ENCODE results near the gene MGARP.

MGARP gene

DNA sequence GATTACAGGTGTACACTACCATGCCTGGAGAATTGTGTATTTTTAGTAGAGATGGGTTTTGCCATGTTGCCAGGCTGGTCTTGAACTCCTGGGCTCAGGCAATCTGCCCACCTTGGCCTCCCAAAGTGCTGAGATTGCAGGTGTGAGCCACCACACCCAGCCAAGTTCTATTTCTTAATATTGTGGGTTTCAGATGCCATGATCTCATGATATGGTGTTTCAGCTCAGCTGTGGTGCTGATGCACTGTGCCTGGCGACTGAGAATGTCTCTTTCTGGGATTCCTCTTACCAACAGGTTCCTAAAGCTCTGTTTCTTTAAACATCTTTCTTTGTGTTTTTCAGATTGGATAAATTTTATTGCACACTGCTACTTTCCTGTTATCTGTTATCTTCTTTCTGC is 39.5 kb upstream of the MGARP start:
- Histone ChIP-seq H3K4me1 (ENCODE audit: low read depth, poor library complexity, severe bottlenecking) (peaks cover 87% of the 10 kb centered on the region), H3K9ac (no peak overlapping the region), H3K27me3 (ENCODE audit: insufficient read depth, low read depth) (no peaks in the 10 kb centered on the region), H3K4me3 (IDR thresholded peaks at IDR 0.05; ENCODE audit: insufficient read depth, low read depth, low read length) (no peak overlapping the region), H3K4me2 (peak overlapping the region; percentile 18), H3K36me3 (ENCODE audit: insufficient read depth) (no peaks in the 10 kb centered on the region), H4K20me1 (ENCODE audit: insufficient read depth) (peaks cover 35% of the 10 kb centered on the region), H2AFZ (ENCODE audit: low read depth) (no peak overlapping the region), H3K79me2 (ENCODE audit: insufficient read depth, low read depth) (peaks cover 100% of the 10 kb centered on the region), H3K27ac (peak overlapping the region; percentile 31)
- TF ChIP-seq, protein P1, sequence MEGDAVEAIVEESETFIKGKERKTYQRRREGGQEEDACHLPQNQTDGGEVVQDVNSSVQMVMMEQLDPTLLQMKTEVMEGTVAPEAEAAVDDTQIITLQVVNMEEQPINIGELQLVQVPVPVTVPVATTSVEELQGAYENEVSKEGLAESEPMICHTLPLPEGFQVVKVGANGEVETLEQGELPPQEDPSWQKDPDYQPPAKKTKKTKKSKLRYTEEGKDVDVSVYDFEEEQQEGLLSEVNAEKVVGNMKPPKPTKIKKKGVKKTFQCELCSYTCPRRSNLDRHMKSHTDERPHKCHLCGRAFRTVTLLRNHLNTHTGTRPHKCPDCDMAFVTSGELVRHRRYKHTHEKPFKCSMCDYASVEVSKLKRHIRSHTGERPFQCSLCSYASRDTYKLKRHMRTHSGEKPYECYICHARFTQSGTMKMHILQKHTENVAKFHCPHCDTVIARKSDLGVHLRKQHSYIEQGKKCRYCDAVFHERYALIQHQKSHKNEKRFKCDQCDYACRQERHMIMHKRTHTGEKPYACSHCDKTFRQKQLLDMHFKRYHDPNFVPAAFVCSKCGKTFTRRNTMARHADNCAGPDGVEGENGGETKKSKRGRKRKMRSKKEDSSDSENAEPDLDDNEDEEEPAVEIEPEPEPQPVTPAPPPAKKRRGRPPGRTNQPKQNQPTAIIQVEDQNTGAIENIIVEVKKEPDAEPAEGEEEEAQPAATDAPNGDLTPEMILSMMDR (conservative IDR thresholded peaks at IDR 0.05; ENCODE audit: low read depth, low read length) = no peak

DNA sequence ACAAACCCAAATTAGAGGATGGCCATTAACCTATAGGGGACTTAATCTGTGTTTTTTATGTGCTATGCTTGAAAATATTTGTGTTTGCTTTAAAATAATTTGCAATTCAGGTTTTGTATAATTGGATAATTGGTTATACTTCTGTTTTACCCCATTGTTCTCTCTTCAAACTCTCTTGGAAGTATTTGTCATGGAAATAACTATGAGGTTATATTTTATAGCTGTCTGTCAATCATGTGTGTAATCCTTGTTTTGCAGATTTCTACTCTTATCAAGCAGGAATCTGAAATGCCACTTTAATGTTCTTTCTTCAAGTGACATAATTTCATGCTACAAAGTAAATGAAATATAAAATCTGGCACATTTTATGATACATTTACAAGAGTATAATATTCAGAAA is 37.6 kb upstream of the MGARP start:
- Histone ChIP-seq H3K4me2 (no peak overlapping the region), H3K4me1 (ENCODE audit: low read depth, poor library complexity, severe bottlenecking) (peaks cover 88% of the 10 kb centered on the region), H3K27ac (no peak overlapping the region), H3K79me2 (ENCODE audit: insufficient read depth, low read depth) (peaks cover 100% of the 10 kb centered on the region), H3K36me3 (ENCODE audit: insufficient read depth) (no peaks in the 10 kb centered on the region), H3K4me3 (IDR thresholded peaks at IDR 0.05; ENCODE audit: insufficient read depth, low read depth, low read length) (no peak overlapping the region), H3K27me3 (ENCODE audit: insufficient read depth, low read depth) (no peaks in the 10 kb centered on the region), H2AFZ (ENCODE audit: low read depth) (no peak overlapping the region), H3K9ac (no peak overlapping the region), H4K20me1 (ENCODE audit: insufficient read depth) (peaks cover 45% of the 10 kb centered on the region)
- TF ChIP-seq, protein P1 (conservative IDR thresholded peaks at IDR 0.05; ENCODE audit: low read depth, low read length) = no peak

DNA sequence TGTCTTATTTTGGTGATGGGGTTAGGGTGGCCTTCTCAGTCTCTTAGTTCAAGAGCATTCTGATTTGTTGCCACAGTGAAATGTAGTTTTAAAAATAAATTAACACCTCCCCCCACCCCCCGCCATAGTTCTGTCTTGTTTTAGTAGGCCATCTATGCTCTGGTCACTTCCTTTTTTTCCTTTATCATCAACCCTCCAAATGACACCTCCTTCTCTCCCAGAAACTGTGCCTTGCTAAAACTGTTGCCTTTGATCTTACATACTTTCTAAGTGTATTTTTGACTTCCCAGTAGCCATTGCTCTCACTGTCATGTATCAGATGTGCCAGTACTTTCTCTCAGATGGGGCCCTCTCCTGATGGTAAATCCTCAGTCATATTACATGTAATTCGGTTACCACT is 36.7 kb upstream of the MGARP start:
- TF ChIP-seq, protein P1 (conservative IDR thresholded peaks at IDR 0.05; ENCODE audit: low read depth, low read length) = no peak
- Histone ChIP-seq H3K27me3 (ENCODE audit: insufficient read depth, low read depth) (no peaks in the 10 kb centered on the region), H3K79me2 (ENCODE audit: insufficient read depth, low read depth) (peaks cover 100% of the 10 kb centered on the region), H3K36me3 (ENCODE audit: insufficient read depth) (no peaks in the 10 kb centered on the region), H3K9ac (no peak overlapping the region), H3K4me3 (IDR thresholded peaks at IDR 0.05; ENCODE audit: insufficient read depth, low read depth, low read length) (no peak overlapping the region), H3K27ac (no peak overlapping the region), H3K4me2 (no peak overlapping the region), H3K4me1 (ENCODE audit: low read depth, poor library complexity, severe bottlenecking) (peaks cover 88% of the 10 kb centered on the region), H2AFZ (ENCODE audit: low read depth) (no peak overlapping the region), H4K20me1 (ENCODE audit: insufficient read depth) (peaks cover 54% of the 10 kb centered on the region)

DNA sequence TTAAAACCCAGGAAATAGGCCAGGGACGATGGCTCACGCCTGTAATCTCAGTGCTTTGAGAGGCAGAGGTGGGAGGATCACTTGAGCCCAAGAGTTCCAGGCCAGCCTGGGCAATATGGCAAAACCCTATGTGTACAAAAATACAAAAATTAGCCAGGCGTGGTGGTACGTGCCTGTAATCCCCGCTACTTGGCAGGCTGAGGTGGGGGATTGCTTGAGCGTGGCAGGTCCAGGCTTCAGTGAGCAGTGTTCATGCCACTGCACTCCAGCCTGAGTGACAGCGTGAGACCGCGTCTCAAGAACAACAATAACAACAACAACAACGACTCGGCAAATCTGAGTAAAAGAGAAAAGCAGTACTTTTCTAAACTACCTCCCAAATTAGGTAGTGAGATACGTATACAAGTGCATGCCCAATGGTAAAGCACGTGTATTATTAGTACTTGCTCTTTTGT is 35.2 kb upstream of the MGARP start:
- no peaks in the 10 kb centered on the region for H3K27me3 ChIP-seq (ENCODE audit: insufficient read depth, low read depth)
- no peak overlapping the region for H3K4me2 ChIP-seq
- no peak overlapping the region for H3K4me3 ChIP-seq (IDR thresholded peaks at IDR 0.05; ENCODE audit: insufficient read depth, low read depth, low read length)
- H3K4me1 ChIP-seq (ENCODE audit: low read depth, poor library complexity, severe bottlenecking) = peaks cover 88% of the 10 kb centered on the region
- peaks cover 100% of the 10 kb centered on the region for H3K79me2 ChIP-seq (ENCODE audit: insufficient read depth, low read depth)
- peaks cover 56% of the 10 kb centered on the region for H4K20me1 ChIP-seq (ENCODE audit: insufficient read depth)
- no peak overlapping the region for H2AFZ ChIP-seq (ENCODE audit: low read depth)
- no peak overlapping the region for H3K27ac ChIP-seq
- no peak overlapping the region for H3K9ac ChIP-seq
- TF ChIP-seq, protein P1 (conservative IDR thresholded peaks at IDR 0.05; ENCODE audit: low read depth, low read length) = no peak
- no peaks in the 10 kb centered on the region for H3K36me3 ChIP-seq (ENCODE audit: insufficient read depth)

All from KMS-11 (cell line).